HG02981 (cell line): Measurements from ENCODE around the gene SMAD7.
"Not testable (repeated sequence)": the region's sequence is repeated elsewhere in the genome, so short reads cannot be mapped to it uniquely, and the experiment has no call there.

ENCODE experiments used
- ATAC-seq: cut with Tn5 transposase; IDR thresholded peaks from one replicate; pipeline ENCODE4 v1.9.1; 2021; ENCODE audit warnings: mild to moderate bottlenecking, moderate library complexity; ENCODE audit not compliant: unreplicated experiment

The SMAD7 gene

DNA sequence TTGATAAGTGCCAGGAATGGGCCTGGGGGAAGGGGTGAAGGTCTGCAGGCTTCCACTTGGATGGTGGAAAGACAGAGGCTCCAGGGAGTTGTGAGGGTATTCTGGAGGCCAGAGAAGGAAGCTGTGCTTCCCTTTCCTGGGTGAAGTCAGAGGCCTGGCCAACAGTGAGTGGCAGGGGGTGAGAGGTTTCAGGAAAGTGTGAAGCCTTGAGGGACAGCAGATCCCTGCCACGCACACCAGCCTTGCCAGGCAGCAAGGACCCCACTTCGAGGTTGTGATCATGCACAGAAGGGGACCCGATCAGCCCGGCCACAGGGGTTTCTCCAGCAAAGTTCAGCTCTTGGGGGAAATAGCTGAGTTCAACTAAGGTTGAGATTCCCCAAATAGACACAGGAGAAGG is 66.5 kb downstream of the SMAD7 start:
- ATAC-seq, result no peak

DNA sequence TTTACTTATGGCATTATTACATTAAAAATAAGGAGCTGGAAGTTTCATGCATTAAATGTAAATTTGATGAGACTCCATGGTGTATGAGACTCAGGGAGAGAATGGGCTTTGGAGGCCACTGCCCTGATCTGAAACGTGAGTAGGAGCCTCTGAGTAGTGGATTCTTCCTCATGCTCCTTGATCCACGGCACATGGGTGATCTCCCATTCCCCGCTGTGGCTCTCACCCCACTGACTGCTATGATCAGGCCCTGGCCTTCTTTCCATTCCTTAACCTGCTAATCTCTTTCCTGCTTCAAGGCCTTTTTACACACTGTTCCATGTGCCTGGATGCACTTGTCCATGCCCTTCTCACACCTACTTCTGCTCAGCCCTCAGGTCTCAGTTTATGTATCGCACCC is 68.4 kb downstream of the SMAD7 start:
- ATAC-seq, result no peak

DNA sequence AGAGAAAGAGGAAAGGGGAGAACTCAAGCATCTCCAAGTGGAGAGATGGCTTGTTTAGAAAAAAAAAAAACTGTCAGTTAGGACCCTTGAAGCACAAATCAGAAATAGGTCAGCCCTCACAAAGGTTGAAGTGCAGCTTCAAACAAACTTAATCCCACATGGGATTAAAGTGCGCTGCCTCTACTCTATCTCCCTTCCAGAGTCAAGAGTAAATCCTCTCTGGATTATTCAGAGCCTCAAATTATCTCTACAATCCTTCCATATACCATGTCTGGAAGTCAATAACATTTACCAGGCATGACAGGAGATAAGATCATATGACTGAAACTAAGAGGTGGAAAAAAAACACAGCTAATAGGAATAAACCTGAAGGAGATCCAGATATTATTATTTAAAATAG is 69.8 kb downstream of the SMAD7 start:
- no peak for ATAC-seq

DNA sequence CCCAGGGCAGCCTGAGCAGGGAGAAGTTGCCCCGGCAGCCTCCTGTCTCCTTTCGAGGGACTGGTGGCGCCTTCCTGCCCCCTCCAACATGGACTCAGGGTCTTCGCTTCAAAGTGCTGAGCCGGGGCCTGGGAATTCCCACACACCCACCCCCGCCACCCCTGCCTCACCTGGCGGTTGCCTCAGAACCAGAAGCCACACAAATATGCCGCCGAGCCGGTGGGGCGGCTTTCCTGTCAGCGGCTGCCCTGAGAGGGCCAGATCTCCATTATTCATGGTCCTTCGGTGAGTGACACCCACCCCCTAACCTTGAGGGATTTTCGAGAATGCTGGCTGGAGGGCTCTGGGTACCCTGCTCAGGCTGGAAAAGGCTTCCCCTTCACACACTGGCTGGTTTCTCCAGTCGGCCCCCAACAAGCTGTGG is 71.7 kb downstream of the SMAD7 start:
- no peak for ATAC-seq

DNA sequence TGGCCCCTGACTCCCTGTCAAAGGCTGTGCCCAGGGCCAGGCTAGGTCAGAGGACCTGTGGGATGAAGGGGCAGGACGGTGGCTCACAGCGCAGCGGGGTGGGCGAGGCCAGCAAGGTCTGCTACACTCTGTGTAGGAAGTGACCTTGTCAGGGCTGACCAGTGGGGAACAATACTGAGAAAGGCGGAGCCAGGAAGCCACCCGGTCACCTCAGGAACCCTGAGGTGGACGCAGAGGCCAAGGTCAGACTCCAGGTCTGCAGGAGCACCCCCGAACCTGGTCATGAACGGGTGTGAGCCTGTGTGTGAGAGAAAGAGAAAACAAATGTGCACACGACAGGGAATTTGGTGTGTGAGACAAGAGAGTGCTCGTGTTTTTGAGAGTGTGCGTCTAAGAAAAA is 72.3 kb downstream of the SMAD7 start:
- ATAC-seq, result no peak

DNA sequence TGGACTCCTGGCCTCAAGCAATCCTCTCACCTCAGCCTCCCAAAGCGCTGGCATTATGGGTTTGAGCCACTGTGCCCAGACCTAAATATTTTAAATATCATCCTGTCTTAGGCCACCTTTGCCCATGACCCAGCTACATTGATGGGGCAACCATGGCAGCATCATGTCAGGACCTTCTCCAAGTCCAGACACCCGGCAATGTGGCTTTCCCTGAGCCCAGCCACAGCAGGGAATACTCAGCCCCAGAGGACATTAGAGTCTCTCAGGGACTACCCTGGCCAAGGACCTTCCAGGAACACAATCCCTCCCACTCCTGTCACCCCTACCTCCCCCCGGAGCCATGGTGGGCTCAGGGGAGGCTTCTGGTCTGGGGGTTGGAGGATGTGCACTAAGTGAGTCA is 72.8 kb downstream of the SMAD7 start:
- ATAC-seq, result no peak

DNA sequence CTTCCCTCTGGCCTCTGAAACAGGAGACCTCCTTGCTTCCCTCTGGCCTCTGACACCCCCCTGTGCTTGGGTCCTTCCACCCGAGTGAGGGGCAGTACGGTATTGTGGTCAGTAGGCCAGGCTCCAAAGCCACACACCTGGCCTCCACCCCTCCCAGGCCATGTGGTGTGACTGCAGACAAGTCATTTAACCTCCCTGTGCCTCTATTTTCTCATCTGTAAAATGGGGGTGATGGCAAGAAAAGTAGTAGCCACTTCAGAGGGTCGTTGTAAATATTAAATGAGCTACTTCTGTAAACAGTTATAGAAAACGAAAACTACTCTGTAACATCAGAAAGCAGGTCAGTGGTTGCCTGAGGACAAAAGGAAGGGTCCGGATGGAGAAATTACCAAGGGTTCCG is 74.2 kb downstream of the SMAD7 start:
- no peak for ATAC-seq

DNA sequence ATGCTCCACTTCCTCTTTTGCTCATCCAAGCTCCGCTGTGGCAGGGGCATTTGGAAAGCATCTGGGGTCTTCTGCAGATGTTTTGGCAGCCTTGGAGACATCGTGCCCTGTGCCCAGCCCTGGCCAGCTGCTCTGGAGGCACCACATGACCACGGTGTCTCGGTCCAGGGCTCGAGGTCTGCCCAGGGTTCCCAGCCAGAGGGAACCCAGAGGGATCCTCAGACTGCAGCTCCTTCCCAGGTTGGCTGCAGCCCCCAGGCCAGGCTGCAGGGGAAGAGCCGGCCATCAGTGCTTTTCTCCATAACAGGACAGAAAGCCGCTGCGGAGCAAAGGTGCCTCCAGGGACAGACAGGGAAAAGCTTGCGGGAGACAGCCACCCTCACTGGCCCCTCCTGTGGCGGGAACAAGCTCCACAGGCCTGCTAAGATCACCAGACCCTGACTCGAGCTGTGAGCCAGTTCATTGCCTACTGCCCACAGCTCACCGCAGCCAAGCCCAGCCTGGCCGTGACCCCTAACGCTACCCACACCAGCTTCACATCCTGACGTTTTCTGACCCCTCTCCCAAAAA is 74.7 kb downstream of the SMAD7 start:
- no peak for ATAC-seq

DNA sequence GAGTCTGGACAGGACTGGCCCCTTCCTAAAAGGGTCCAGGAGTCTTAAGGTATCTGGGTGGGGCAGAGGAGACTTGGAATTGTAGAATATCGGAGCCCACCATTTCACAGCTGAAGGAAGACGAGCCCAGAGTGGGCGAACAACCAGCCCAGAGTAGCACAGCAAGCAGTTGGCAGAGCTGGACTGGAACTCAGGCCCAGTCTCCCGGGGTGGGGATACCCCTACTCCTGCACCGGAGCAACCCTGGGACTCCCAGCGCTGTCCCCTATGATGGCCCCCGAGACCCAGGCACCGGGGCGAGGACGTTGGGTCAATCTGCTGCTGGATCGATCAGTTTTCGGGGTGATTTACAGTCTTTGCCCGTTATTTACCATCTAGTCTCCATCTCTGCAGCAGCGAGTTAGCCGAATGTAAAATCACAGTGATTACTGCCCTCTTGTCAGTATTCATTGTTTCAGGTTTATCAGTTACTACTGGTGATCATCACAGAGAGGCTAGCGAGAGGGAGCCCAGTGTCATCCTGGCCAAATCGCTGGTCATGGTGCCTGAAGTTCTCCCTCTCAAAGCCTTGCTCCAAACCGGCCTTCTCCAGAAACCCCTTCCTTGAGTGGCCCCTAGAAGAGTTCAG is 75.3 kb downstream of the SMAD7 start:
- ATAC-seq, result no peak

DNA sequence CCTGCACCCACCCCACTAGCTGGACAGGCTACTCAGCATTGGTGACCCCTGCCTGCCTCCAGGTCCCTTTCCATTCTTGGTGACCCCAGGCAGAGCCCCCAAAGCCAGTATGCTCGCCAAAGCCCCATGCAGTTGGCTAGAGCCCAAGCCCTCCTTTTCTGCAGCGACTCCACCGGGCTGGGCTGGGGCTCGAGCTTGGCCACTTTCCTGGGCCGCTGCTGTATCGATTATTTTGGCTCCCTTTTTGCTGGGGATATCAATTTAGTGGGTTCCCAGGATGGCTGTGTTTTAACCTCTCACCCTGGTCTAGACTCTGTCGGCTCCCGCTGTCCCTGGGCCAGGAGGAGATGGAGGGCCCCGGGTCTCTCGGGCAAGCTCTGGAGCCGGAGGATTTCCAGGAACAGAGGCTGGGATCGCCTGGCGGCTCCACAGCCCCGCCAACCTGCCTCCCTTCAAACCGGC is 76.0 kb downstream of the SMAD7 start:
- ATAC-seq, result no peak

DNA sequence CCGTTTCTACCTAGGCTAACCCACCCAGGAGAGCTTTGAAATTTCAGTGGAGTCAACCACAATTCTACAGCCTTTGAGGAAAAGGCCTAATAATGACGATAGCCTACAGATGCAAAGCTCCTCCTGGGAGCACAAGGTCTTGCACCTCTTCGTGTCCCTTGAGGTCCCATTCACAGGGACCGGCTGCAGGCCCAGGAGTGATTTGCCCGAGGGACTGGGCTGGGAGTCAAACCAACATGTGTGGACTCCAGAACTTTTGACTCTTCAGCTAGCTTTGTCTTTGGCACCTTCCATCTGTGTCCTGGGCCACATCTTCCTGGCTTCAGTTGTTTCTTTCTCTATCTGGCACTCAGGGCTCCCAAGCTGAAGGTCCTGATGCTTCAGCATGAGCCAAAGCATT is 76.5 kb downstream of the SMAD7 start:
- no peak for ATAC-seq

DNA sequence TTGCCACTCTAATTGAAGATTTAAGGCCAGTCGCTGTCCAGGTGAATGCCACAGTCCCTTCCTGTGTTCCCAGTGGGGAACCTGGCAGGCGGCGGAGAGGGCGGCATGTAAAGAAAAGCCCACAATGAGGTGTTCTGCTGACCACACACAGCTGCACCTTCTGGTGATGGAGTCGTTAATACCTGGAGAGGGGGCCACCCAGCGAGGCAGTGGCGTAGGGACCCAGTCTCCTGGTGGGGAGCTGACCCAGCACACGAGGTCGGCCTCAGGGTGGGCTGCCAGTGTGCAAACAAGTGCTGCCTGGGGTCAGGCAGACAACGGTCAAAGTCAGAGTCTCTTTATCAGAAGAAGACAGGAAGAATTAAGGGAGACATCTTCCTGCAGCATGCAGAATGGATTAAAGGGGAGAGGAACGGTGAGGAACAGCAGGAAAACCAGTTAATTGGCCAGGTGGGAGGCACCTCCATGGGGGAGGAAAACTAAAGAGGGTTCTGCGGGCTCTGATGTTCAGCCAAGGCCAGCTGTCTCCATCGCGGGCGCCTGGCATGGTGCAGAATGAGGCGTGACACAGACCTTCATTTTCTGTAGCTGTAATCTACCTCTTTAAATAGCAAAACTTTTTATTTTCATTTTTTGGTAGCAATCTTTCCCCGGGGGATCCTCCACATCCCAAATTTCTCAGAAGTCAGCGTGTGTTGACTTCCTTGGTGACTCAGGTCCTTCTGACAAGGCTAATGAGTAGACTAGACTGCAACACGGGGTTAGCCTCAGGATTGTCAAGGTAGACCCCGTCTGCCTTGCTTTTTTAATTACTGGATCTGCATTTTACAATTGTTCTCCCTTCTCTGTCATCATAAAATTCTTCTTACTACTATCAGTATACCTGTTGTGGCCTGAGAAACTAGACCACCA is 78.3 kb downstream of the SMAD7 start:
- ATAC-seq, result no peak

DNA sequence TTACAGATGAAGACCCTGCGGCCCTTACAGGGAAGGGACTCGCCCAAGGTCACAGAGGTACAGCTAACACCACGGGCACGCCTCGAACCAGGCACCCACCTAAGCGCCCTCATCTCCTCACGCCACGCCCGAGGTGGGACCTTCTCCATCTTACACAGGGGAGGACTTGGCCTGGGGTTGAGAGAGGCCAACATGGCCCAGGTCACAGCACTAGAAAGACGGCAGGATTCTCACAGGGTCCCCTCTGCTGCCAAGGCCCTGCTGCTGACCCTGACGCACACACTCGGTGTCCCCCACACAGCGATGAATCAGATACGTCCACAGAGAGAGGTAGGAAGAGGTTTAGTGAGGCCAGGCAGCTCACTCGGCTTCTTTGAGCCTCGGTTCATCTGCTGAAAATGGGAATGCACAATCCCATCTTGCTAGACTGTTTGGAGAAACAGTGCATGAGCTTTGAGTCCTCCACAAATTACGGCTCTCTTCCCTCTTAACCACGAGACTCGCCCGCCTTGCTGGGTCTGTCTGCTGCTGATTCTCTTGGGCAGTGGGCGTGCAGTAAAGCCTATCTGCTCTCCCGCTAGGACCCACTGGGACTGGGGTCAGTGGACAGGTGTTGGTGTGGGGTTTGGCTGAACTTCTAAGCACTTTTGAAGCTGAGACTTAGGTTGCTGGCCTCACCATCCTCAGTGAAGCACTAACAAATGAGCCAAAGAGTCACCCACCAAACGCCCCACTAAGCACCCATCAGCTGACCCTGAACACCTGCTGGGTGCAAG is 79.2 kb downstream of the SMAD7 start:
- no peak for ATAC-seq

DNA sequence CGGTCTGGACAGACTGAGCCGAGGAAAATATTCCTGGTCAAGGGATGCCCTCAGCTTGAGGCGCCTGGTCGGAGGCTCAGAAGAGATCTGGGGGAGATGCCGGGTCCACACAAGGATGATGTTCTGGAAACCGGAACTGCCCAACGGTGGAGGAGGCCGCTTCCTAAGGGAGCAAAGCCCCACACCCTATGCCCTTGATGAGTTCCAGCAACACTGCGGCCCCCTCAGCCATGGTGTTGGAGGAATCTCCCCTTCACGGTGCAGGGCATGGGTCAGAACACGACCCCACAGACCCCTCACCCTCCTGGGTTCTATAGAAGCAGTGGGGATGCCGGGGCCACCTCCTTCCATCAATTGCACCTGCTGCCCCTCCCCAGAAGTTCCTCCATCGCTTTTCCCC is 79.8 kb downstream of the SMAD7 start:
- ATAC-seq, result not testable (repeated sequence)
